Natural killer cell (primary cell): Measurements from ENCODE around the gene CCDC33. TPM values are rescaled to one million over a fixed set of nuclear protein-coding genes. Genes with fewer than 3 reads are reported as not detected.

Experiments used
- ATAC-seq, 3 donors: fragments of 150-1000 bp in 2 of 3; fragments of 200-7000 bp in 1 of 3; cut with Tn5 transposase; 1 replicate in 1 of 3; 2 replicates in 2 of 3; pipeline ENCODE4 v1.10.0; 2021; ENCODE audit warnings: mild to moderate bottlenecking in 2 of 3, moderate library complexity in 2 of 3
- DNase-seq, 2 donors: peaks; one replicate each; pipeline versions ENCODE4 v3.0.0 to v3.0.0-alpha.2; 2013 to 2021; ENCODE audit warnings: mixed read lengths in 1 of 2
- H3K27ac ChIP-seq: one replicate; pipeline ENCODE4 v1.5.1; 2013; ENCODE audit warnings: mild to moderate bottlenecking, low read length
- H3K27me3 ChIP-seq: one replicate; pipeline ENCODE4 v1.6.1; 2013; ENCODE audit warnings: low read length; ENCODE audit not compliant: control insufficient read depth, insufficient read depth
- H3K36me3 ChIP-seq: one replicate; pipeline ENCODE4 v1.6.1; 2013; ENCODE audit warnings: low read length; ENCODE audit not compliant: control insufficient read depth, insufficient read depth
- H3K4me1 ChIP-seq: one replicate; pipeline ENCODE4 v1.6.1; 2013; ENCODE audit warnings: low read length; ENCODE audit not compliant: control insufficient read depth, insufficient read depth
- H3K4me3 ChIP-seq: one replicate; pipeline ENCODE4 v1.5.1; 2013; ENCODE audit warnings: low read length
- H3K9me3 ChIP-seq: one replicate; pipeline ENCODE4 v1.6.1; 2013; ENCODE audit warnings: low read length; ENCODE audit not compliant: control insufficient read depth, insufficient read depth
- H3K27ac Mint-ChIP-seq, 2 donors: one replicate each; pipeline ENCODE4 v1.8.0; 2022; ENCODE audit warnings: mild to moderate bottlenecking in 2 of 2, mixed read lengths in 2 of 2, moderate library complexity in 1 of 2
- H3K27me3 Mint-ChIP-seq, 2 donors: one replicate each; pipeline ENCODE4 v1.8.0; 2022; ENCODE audit warnings: low read depth in 2 of 2, mixed read lengths in 2 of 2
- H3K36me3 Mint-ChIP-seq: one replicate; pipeline ENCODE4 v1.8.0; 2022; ENCODE audit warnings: mixed read lengths
- H3K4me1 Mint-ChIP-seq, 2 donors: one replicate each; pipeline ENCODE4 v1.8.0; 2022; ENCODE audit warnings: mixed read lengths in 2 of 2
- H3K4me3 Mint-ChIP-seq: one replicate; pipeline ENCODE4 v1.8.0; 2022; ENCODE audit warnings: mild to moderate bottlenecking, moderate library complexity, mixed read lengths
- H3K9me3 Mint-ChIP-seq, 2 donors: one replicate each; pipeline ENCODE4 v1.8.0; 2022; ENCODE audit warnings: mixed read lengths in 2 of 2
- CTCF ChIP-seq: fragments of 200-600 bp; IDR thresholded peaks from one replicate; pipeline ENCODE4 v1.8.0; 2022; ENCODE audit warnings: antibody characterized with exemption
- WGBS: methylation state at CpG from one replicate; pipeline ENCODE4 v1.1.7; 2013; ENCODE audit warnings: missing lambda C conversion rate; ENCODE audit not compliant: insufficient coverage; 5-methylcytosine and 5-hydroxymethylcytosine counted together
- intact Hi-C: fragments of 100-400 bp; cut with micrococcal nuclease; formaldehyde crosslinking; loops from one replicate; pipeline ENCODE4 v1.14.2; 2022
- total RNA-seq, 4 donors: library from RNA; stranded (reverse); fragments of 120-200 nt in 1 of 4; gene quantifications; one replicate each; pipeline versions ENCODE4 v1.2.3 to v1.2.4, GENCODE V29; 2013 to 2022

CCDC33 gene
- total RNA-seq, 3 donors from 2014 or later (not counting 1 experiment from before 2014, with no cell fraction given): not detected

GRCh38 chr15:74240897-74241614 lies 4.9 kb downstream of the CCDC33 start:
- no peaks in the 10 kb centered on the region for H3K9me3 ChIP-seq
- H3K27ac ChIP-seq: no peak overlapping the region
- Mint-ChIP-seq H3K27ac (no peak overlapping the region), H3K27me3 (peaks cover 13 to 28% of the 10 kb centered on the region in 2 donors), H3K9me3 (no peaks in the 10 kb centered on the region), H3K36me3 (no peaks in the 10 kb centered on the region), H3K4me1 (peaks cover 0 to 7% of the 10 kb centered on the region in 2 donors), H3K4me3 (no peak overlapping the region)
- no peaks in the 10 kb centered on the region for H3K4me1 ChIP-seq
- WGBS: 78% methylated on average over 4 of the region's 4 CpGs
- intact Hi-C loops: no loop called here
- H3K27me3 ChIP-seq: peaks cover 4% of the 10 kb centered on the region
- no peak overlapping the region for H3K4me3 ChIP-seq
- TF ChIP-seq CTCF: no peak
- ATAC-seq (no peak), DNase-seq (no peak)
- no peaks in the 10 kb centered on the region for H3K36me3 ChIP-seq

GRCh38 chr15:74242441-74243185 lies 6.5 kb downstream of the CCDC33 start:
- no peak for TF ChIP-seq CTCF
- Mint-ChIP-seq H3K4me1 (peaks cover 0 to 7% of the 10 kb centered on the region in 2 donors), H3K36me3 (no peaks in the 10 kb centered on the region), H3K27ac (no peak overlapping the region), H3K4me3 (no peak overlapping the region), H3K9me3 (no peaks in the 10 kb centered on the region), H3K27me3 (peaks cover 24 to 31% of the 10 kb centered on the region in 2 donors)
- ATAC-seq: no peak
- no peak overlapping the region for H3K4me3 ChIP-seq
- no peak for DNase-seq
- no peaks in the 10 kb centered on the region for H3K36me3 ChIP-seq
- H3K27ac ChIP-seq: no peak overlapping the region
- WGBS: 63% methylated on average over 11 of the region's 11 CpGs
- intact Hi-C loops: no loop called here
- no peaks in the 10 kb centered on the region for H3K9me3 ChIP-seq
- H3K27me3 ChIP-seq: peaks cover 4% of the 10 kb centered on the region
- H3K4me1 ChIP-seq: no peaks in the 10 kb centered on the region

- H3K4me3 Mint-ChIP-seq: no peak overlapping the region
- Histone ChIP-seq H3K9me3 (no peaks in the 10 kb centered on the region), H3K4me3 (no peak overlapping the region), H3K27me3 (peaks cover 4% of the 10 kb centered on the region), H3K4me1 (no peaks in the 10 kb centered on the region), H3K27ac (no peak overlapping the region), H3K36me3 (no peaks in the 10 kb centered on the region)
- intact Hi-C loops: no loop called here
- ATAC-seq: no peak
- H3K27me3 Mint-ChIP-seq: peaks cover 24 to 31% of the 10 kb centered on the region in 2 donors
- no peaks in the 10 kb centered on the region for H3K9me3 Mint-ChIP-seq
- no peak overlapping the region for H3K27ac Mint-ChIP-seq
- 75% methylated on average over 7 of the region's 7 CpGs for WGBS
- H3K4me1 Mint-ChIP-seq: peaks cover 0 to 7% of the 10 kb centered on the region in 2 donors
- H3K36me3 Mint-ChIP-seq: no peaks in the 10 kb centered on the region
- TF ChIP-seq CTCF: no peak
- no peak for DNase-seq
Measured at GRCh38 chr15:74243431-74243830, 7.3 kb downstream of the CCDC33 start.
